PC-3 (cell line): ENCODE results near the gene ACTR2. TPM values are rescaled to one million over a fixed set of nuclear protein-coding genes. Genes with fewer than 3 reads are reported as not detected.
"Not testable (repeated sequence)": the region's sequence is repeated elsewhere in the genome, so short reads cannot be mapped to it uniquely, and the experiment has no call there.

ENCODE experiments used
- ATAC-seq: fragments of 200-7000 bp; cut with Tn5 transposase; 2 replicates; pipeline ENCODE4 v1.9.1; 2020; ENCODE audit warnings: mild to moderate bottlenecking, moderate library complexity
- BruUV-seq: library from RNA; stranded (reverse); fragments of 400-500 nt; replicated peaks from 2 replicates; lab custom pipeline; 2021; lab: Mats Ljungman, UMichigan
- CTCF ChIA-PET: fragments of 300-600 bp; sonication (Branson Sonifier 250); formaldehyde crosslinking; loops from one replicate; lab custom pipeline; 2022; ENCODE audit warnings: antibody characterized with exemption; lab: Charles Lee
- POLR2A ChIA-PET: fragments of 300-600 bp; sonication (Branson Sonifier 250); formaldehyde crosslinking; loops from one replicate; lab custom pipeline; 2022; ENCODE audit warnings: antibody characterized with exemption; ENCODE audit not compliant: unreplicated experiment; lab: Charles Lee
- DNase-seq: peaks from one replicate; pipeline ENCODE4 v3.0.0-alpha.2; 2015
- H2AFZ ChIP-seq: fragments of 300-600 bp; sonication (generic); 2 replicates; pipeline ENCODE4 v1.6.0; 2016; ENCODE audit warnings: antibody characterized with exemption, low read length
- H3F3A ChIP-seq: fragments of 300-600 bp; sonication (generic); one replicate; pipeline ENCODE4 v1.6.0; 2017; ENCODE audit warnings: antibody characterized with exemption, low read length, control low read depth, mild to moderate bottlenecking; ENCODE audit not compliant: unreplicated experiment
- H3K27ac ChIP-seq: fragments of 300-600 bp; sonication (generic); 2 replicates; pipeline ENCODE4 v1.5.1; 2016; ENCODE audit warnings: mild to moderate bottlenecking, low read length
- H3K27me3 ChIP-seq: fragments of 300-600 bp; sonication (generic); 2 replicates; pipeline ENCODE4 v1.6.1; 2016; ENCODE audit warnings: low read length, mixed read lengths
- H3K36me3 ChIP-seq: fragments of 300-600 bp; sonication (generic); 2 replicates; pipeline ENCODE4 v1.6.1; 2016; ENCODE audit warnings: low read depth, mixed run types, low read length, mixed read lengths
- H3K4me1 ChIP-seq: fragments of 300-600 bp; sonication (generic); 2 replicates; pipeline ENCODE4 v1.5.1; 2016; ENCODE audit warnings: low read length; ENCODE audit not compliant: insufficient read depth
- H3K4me2 ChIP-seq: fragments of 300-600 bp; sonication (generic); 2 replicates; pipeline ENCODE4 v1.6.0; 2016; ENCODE audit warnings: low read length
- H3K4me3 ChIP-seq: fragments of 300-600 bp; sonication (generic); 2 replicates; pipeline ENCODE4 v1.5.1; 2016; ENCODE audit warnings: mild to moderate bottlenecking, low read length, mixed read lengths
- H3K79me2 ChIP-seq: fragments of 300-600 bp; sonication (generic); 2 replicates; pipeline ENCODE4 v1.6.1; 2017; ENCODE audit warnings: low read length, mixed read lengths
- H3K9ac ChIP-seq: fragments of 300-600 bp; sonication (generic); 2 replicates; pipeline ENCODE4 v1.6.0; 2016; ENCODE audit warnings: mild to moderate bottlenecking, low read length
- H3K9me2 ChIP-seq: fragments of 300-600 bp; sonication (generic); replicated peaks from 2 replicates; pipeline ENCODE4 v1.6.1; 2016; ENCODE audit warnings: mixed run types, low read length, mixed read lengths
- H3K9me3 ChIP-seq: fragments of 300-600 bp; sonication (generic); 2 replicates; pipeline ENCODE4 v1.6.1; 2016; ENCODE audit warnings: low read length, mixed read lengths
- H4K20me1 ChIP-seq: fragments of 300-600 bp; sonication (generic); 2 replicates; pipeline ENCODE4 v1.6.1; 2016; ENCODE audit warnings: low read length, mixed read lengths
- EZH2 ChIP-seq: fragments of 300-600 bp; sonication (generic); IDR thresholded peaks from one replicate; pipeline ENCODE4 v1.6.1; 2017; ENCODE audit warnings: antibody characterized with exemption, mild to moderate bottlenecking, low read length; ENCODE audit not compliant: unreplicated experiment
- EZH2phosphoT487 ChIP-seq: fragments of 300-600 bp; sonication (generic); IDR thresholded peaks from 2 replicates; pipeline ENCODE4 v1.6.1; 2018; ENCODE audit warnings: mild to moderate bottlenecking, antibody characterized with exemption, low read length, borderline replicate concordance
- intact Hi-C: fragments of 100-400 bp; cut with micrococcal nuclease; formaldehyde crosslinking; loops from 2 replicates; pipeline ENCODE4 v1.9.0; 2023
- total RNA-seq: library from RNA; depleted of rRNA; stranded (reverse); fragments of >200 nt; gene quantifications from 2 replicates; pipeline ENCODE4 v1.2.3, GENCODE V29; 2014
- TF ChIP-seq, protein P1 (sequence below): fragments of 300-600 bp; sonication (generic); conservative IDR thresholded peaks from 2 replicates; pipeline ENCODE4 v1.5.1; 2017; ENCODE audit warnings: antibody characterized with exemption, low read depth, mild to moderate bottlenecking, low read length

The ACTR2 gene
- total RNA-seq, 1 experiment from 2014 or later = 56.7 TPM

DNA sequence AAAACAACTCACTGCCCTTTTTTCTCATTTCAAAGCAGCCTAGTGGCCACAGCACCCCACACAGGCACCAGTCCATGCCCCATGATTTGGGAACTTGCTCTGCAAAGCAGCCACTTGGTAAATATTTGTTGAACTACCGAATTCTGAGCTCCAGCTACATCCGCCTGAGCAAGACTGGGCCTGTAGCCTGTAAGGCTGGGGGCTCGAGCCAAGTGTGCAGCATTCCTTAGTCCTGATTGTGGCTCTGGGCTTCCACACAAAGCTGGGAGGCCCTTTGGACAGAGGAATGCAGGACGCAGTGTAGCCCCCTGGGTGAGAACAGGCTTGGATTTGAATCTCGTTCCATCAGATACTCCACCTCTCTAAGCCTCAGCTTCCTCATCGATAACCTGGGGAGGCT, 88.4 kb downstream of the ACTR2 start:
- no peaks in the 10 kb centered on the region for H3K27me3 ChIP-seq
- no peaks in the 10 kb centered on the region for H3K9me3 ChIP-seq
- DNase-seq (peak; percentile 84), ATAC-seq (peak; percentile 19)
- H3K4me1 ChIP-seq = peaks cover 60% of the 10 kb centered on the region
- TF ChIP-seq EZH2 (no peak), EZH2phosphoT487 (no peak)
- TF ChIP-seq, protein P1, sequence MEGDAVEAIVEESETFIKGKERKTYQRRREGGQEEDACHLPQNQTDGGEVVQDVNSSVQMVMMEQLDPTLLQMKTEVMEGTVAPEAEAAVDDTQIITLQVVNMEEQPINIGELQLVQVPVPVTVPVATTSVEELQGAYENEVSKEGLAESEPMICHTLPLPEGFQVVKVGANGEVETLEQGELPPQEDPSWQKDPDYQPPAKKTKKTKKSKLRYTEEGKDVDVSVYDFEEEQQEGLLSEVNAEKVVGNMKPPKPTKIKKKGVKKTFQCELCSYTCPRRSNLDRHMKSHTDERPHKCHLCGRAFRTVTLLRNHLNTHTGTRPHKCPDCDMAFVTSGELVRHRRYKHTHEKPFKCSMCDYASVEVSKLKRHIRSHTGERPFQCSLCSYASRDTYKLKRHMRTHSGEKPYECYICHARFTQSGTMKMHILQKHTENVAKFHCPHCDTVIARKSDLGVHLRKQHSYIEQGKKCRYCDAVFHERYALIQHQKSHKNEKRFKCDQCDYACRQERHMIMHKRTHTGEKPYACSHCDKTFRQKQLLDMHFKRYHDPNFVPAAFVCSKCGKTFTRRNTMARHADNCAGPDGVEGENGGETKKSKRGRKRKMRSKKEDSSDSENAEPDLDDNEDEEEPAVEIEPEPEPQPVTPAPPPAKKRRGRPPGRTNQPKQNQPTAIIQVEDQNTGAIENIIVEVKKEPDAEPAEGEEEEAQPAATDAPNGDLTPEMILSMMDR = no peak
- H3F3A ChIP-seq = peaks cover 8% of the 10 kb centered on the region
- no peak overlapping the region for H2AFZ ChIP-seq
- POLR2A ChIA-PET = interaction anchor here (0.5 to 0.7 kb wide), 3 partner anchors 13 to 258 kb away, joined by 3 to 4 read pairs (median 3); no protein-coding TSS in a partner anchor
- peaks cover 27% of the 10 kb centered on the region for H3K36me3 ChIP-seq
- H3K4me3 ChIP-seq = 0 out of 2 replicates have a peak overlapping the region, but pooled peaks have one; percentile 5
- intact Hi-C loops = no loop called here
- H4K20me1 ChIP-seq = no peaks in the 10 kb centered on the region
- peak overlapping the region; percentile 65 for H3K4me2 ChIP-seq
- BruUV-seq = no TSS peak
- peaks cover 19% of the 10 kb centered on the region for H3K79me2 ChIP-seq
- H3K9me2 ChIP-seq = no peaks in the 10 kb centered on the region
- CTCF ChIA-PET = no interaction called here
- H3K27ac ChIP-seq = peak overlapping the region; percentile 78
- peak overlapping the region; percentile 19; the same call in 1 of the 2 replicates for H3K9ac ChIP-seq

DNA sequence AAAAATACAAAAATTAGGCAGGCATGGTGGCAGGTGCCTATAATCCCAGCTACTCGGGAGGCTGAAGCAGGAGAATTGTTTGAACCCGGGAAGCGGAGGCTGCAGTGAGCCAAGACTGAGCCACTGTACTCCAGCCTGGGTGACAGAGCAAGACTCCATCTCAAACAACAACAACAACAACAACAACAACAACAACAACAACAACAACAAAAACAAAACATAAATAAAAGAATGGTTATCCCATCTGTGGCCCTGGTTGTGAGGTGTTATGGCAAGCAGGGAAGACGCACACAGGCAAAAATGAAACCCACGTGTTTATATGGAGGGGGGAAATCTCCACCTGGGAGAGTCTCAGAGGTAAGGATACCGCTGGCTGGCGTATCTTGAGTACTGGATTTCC, 89.7 kb downstream of the ACTR2 start:
- H3K9ac ChIP-seq, H3K9me2 ChIP-seq, intact Hi-C loops, H3K9me3 ChIP-seq, H3K27me3 ChIP-seq, H3K27ac ChIP-seq, ATAC-seq, H4K20me1 ChIP-seq, DNase-seq, POLR2A ChIA-PET, H2AFZ ChIP-seq, CTCF ChIA-PET, H3K4me2 ChIP-seq, H3K4me3 ChIP-seq, BruUV-seq: not testable (repeated sequence)
- H3K79me2 ChIP-seq = peaks cover 19% of the 10 kb centered on the region
- peaks cover 68% of the 10 kb centered on the region for H3K4me1 ChIP-seq
- peaks cover 15% of the 10 kb centered on the region for H3F3A ChIP-seq
- peaks cover 17% of the 10 kb centered on the region; the same call in 1 of the 2 replicates for H3K36me3 ChIP-seq

DNA sequence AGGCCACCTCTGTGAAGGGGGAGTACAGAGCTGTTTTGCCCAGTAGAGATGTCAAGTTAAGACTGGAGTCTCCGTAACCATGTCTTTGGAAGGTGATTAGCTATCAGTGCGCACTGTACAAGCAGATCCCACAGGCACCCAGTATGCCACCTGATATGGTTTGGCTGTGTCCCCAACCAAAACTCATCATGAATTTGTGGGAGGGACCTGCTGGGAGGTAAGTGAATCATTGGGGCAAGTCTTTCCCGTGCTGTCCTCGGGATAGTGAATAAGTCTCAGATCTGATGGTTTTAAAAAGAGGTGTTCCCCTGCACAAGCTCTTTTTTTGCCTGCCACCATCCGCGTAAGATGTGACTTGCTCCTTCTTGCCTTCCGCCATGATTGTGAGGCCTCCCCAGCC, 90.2 kb downstream of the ACTR2 start:
- peaks cover 73% of the 10 kb centered on the region for H3K4me1 ChIP-seq
- H3K27me3 ChIP-seq = no peaks in the 10 kb centered on the region
- ATAC-seq (no peak), DNase-seq (peak; percentile 56)
- 0 out of 2 replicates have a peak overlapping the region, but pooled peaks have one; percentile 18 for H3K27ac ChIP-seq
- no peak overlapping the region for H3K4me3 ChIP-seq
- no peaks in the 10 kb centered on the region for H4K20me1 ChIP-seq
- H3K4me2 ChIP-seq = no peak overlapping the region
- CTCF ChIA-PET = no interaction called here
- H3K9ac ChIP-seq = no peak overlapping the region
- BruUV-seq = no TSS peak
- H2AFZ ChIP-seq = no peak overlapping the region
- TF ChIP-seq EZH2phosphoT487 (no peak), EZH2 (no peak)
- TF ChIP-seq, protein P1 = no peak
- H3K9me2 ChIP-seq = no peaks in the 10 kb centered on the region
- H3F3A ChIP-seq = peaks cover 15% of the 10 kb centered on the region
- POLR2A ChIA-PET = no interaction called here
- no peaks in the 10 kb centered on the region for H3K9me3 ChIP-seq
- H3K36me3 ChIP-seq = peaks cover 12% of the 10 kb centered on the region; the same call in 1 of the 2 replicates
- peaks cover 19% of the 10 kb centered on the region for H3K79me2 ChIP-seq
- intact Hi-C loops = no loop called here
